GM21515 (cell line): ENCODE data around the gene FBXW7.

Experiments used
- ATAC-seq: cut with Tn5 transposase; IDR thresholded peaks from one replicate; pipeline ENCODE4 v1.9.1; 2021; ENCODE audit not compliant: unreplicated experiment

FBXW7 gene

DNA sequence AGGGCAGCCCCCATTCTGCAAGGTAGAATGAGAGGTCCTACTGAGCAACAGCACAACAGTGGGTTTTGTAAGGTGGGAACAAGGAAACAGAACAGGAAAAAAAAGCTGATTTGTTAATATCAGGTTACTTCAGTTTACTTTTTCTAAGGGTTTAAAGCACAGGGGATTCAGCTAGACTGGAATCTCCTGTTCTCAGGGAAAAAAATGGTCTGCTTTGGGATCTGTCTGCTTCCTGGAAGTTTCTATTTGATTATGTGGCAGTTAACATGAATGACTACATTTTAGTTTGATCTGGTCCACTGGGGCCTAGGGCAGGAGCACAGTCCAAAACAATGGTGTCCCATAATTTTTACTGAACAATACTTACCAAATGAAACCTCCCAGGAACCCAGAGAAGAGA lies 104.6 kb downstream of the FBXW7 start:
- ATAC-seq = no peak

DNA sequence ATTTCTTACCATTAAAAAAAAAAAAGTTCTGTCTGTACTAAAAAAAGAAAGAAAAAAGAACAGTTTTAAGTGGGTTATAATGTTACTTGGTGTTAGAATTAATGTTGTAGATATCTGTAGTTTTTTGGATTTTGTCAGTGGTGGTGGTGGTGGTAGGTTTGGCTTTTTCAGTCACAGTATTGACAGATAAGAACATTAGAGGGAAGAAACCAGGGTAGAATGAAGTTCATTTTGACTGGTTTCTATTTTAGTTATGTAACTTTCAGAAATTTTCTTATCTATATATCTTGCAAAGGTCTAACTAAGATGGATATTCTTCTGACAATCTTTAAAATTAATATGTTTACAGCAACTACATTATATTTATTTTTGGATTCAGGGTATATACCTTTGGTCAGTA lies 105.4 kb downstream of the FBXW7 start:
- ATAC-seq = no peak

DNA sequence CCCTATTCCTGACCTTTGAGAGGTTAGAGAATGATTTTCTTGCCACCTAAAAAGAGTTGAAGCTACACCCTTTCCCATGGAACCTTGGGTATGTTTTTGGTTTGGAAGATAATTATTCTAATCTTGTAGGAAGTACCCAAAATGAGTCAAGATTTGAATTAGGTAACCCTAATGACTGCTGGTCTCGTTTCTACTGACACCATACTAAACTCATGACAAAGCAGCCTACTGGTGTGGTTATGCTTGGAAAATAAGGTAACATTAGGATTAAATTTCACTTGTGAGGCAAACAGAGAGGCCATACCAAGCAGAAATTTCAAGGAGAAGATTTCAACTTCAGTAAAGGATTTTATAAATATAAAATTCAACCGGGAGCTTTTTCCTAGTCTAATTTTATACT lies 107.9 kb downstream of the FBXW7 start:
- no peak for ATAC-seq

DNA sequence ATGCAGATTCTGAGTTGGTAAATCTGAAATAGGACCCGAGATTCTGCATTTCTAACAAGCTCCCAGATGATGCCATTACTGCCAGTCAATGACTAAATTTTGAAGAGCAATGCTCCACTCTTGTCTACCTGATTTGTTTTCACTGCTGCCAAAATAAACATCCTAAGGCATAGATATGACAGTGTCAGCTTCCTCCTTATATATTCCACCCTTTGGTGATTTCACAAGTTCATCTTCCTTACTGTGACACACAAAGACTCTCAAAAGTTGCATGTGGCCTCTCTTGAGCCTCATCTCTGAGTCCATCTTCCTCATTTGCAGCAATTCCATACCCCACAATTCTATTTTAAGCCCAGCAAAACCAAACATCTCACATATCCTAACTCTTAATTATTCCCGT lies 110.9 kb downstream of the FBXW7 start:
- no peak for ATAC-seq

DNA sequence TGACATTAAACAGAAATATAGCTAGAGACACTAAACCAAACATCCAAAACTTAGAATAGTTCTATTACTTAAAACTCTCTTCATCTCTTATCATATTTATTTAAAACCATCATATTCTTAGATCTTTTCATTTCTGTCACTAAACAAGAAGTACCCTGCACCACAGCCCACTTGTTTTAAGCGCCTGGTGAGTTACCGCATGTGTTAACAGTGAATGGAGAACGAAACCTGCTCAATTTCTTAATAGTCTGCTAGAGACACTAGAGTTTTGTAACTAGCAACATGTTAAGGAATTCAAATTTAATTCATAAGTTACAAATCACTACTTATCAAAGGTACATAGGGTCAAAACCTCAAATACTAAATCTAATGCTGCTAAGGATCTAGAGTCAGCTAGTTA lies 111.5 kb downstream of the FBXW7 start:
- no peak for ATAC-seq

- no peak for ATAC-seq
Observed at GRCh38 chr4:152422817-152423320, 113.0 kb downstream of the FBXW7 start.

DNA sequence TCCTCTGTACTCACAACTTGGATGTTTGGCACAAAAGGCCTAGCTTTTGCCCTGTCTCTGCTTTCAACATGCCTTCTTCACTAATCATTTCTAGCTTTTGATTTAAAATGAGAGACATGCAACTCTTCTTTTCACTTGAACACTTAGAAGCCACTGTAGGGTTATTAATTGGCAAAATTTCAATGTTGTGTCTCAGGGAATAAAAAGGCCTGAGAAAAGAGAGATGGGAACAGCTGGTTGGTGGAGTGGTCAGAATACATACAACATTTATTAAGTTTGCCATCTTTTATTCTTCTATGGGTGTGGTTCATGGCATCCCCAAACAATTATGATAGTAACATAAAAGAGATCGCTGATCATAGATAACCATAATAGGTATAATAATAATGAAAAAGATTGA lies 114.3 kb downstream of the FBXW7 start:
- ATAC-seq = no peak

- no peak for ATAC-seq
Observed at GRCh38 chr4:152419809-152420208, 116.1 kb downstream of the FBXW7 start.

- ATAC-seq = no peak
Observed at GRCh38 chr4:152417673-152418072, 118.2 kb downstream of the FBXW7 start.

GRCh38 chr4:152415980-152416379 lies 119.9 kb downstream of the FBXW7 start:
- no peak for ATAC-seq

- no peak for ATAC-seq
Observed at GRCh38 chr4:152408514-152409327, 127.2 kb downstream of the FBXW7 start.

GRCh38 chr4:152401424-152401823 lies 134.5 kb downstream of the FBXW7 start:
- ATAC-seq = no peak

DNA sequence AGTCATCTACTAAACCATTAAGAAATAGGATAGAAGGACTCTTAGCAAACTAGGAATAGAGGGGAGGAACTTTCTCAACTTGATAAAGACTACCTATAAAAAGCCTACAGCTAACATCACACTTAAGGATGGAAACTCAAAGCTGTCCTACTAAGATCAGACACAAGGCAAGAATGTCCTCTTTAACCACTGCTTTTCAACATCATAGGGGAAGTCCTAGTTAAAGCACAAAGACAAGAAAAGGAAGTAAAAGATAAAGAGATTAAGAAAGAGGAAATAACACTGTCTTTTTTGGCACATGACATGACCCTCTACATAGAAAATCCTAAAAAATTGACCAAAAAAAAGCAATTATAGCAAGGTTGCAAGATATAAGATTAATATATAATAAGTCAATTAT lies 136.6 kb downstream of the FBXW7 start:
- ATAC-seq = peak; percentile 55

- no peak for ATAC-seq
Observed at GRCh38 chr4:152398060-152398459, 137.8 kb downstream of the FBXW7 start.

DNA sequence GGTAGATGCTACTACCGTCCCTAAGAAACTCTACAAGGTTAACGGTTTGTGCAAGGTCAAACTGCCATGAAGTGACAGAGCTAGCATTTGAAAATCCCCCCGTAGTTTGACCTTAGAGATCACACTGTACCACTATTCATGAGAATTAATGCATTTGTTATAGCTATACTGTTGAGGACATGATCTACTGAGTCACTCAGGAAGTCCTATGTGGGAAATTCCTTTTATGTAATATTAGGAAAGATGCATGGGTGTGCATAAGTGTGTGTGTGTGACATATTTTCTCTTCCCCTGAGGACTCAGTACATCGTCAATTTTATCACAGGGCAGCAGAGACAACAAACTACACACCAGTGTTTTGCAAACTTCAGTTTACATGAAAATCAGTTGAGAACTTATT lies 141.1 kb downstream of the FBXW7 start:
- no peak for ATAC-seq

GRCh38 chr4:152392079-152392478 lies 143.8 kb downstream of the FBXW7 start:
- ATAC-seq = no peak

GRCh38 chr4:152390216-152390615 lies 145.7 kb downstream of the FBXW7 start:
- ATAC-seq = no peak

DNA sequence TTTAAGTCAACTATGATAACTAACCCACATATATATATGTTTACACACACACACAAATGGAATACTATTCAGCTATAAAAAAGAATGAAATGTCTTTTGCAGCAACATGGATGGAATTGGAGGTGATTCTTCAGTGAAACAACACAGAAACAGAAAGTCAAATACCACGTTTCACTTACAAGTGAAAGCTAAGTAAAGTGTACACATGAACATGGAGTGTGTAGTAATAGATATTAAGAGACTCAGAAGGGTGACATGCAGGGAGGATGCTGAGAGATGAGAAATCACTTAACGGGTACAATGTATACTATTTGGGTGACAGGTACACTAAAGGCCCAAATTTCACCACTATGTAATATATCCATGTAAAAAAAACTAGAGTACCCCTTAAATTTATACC lies 146.5 kb downstream of the FBXW7 start:
- ATAC-seq = no peak

- ATAC-seq = no peak
Observed at GRCh38 chr4:152385551-152385950, 150.3 kb downstream of the FBXW7 start.

DNA sequence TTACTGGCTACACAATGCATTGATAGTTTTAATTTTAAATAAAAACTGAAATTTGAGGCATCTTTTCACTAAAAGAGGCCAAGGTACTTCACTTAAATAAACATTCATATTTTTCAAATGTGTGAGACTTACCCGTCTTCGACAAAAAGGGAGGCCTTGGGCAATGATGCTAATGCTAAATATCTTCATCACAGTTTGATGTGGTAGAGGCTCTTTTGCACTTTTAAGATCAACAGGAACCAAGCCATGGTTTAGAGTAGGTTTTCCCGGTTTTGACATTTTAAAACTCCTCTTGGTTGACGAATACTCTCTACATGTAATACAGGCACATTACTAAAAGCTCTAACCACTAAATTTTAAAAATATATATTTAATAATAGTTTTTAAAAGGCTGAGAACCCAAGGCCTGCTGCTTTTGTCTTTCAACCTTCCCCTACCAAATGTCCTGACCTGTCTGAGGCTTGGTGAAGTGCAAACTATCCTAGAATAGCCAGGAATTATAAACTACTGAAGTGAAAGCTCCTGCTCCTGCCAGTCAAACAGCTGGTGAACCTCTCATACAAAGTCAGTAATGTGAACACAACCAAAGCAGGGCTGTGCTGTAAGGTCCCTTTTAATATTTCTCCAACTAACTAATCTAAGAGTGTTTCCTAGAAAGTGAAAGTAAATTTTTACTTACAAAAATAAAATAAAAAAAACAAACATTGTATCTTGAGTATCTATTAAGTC lies 153.7 kb downstream of the FBXW7 start:
- no peak for ATAC-seq

DNA sequence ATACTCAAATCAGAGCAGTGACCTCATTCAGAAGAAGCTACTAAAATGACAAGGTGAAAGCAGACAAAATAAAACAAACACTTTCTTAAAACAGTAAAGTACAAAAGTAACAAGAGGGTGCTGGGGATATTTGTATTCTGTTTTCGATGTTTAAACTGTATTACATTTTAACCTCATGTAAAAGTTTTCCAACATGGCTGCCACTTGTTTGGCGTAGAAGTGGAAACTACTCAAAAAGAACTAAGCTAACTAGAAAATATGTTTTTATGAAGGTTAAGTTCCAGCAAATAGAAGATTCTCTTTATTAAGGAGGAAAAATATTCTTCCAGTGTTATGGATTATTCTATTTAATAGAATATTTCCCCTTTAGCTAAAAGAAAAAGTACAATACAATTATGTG lies 155.0 kb downstream of the FBXW7 start:
- no peak for ATAC-seq

GRCh38 chr4:152380185-152380584 lies 155.7 kb downstream of the FBXW7 start:
- ATAC-seq = no peak
